ENCODE measurements around the gene SRP72.
"Not testable (repeated sequence)": the region's sequence is repeated elsewhere in the genome, so short reads cannot be mapped to it uniquely, and the experiment has no call there.

The SRP72 gene

GRCh38 chr4:56467284-56468096, at the start of gene SRP72:
Gene SRP72, plus strand, starts transcription at chr4:56467617. Its CDS starts 19 bp downstream, at chr4:56467636.
- peak; percentile 94 for DNase-seq

DNA sequence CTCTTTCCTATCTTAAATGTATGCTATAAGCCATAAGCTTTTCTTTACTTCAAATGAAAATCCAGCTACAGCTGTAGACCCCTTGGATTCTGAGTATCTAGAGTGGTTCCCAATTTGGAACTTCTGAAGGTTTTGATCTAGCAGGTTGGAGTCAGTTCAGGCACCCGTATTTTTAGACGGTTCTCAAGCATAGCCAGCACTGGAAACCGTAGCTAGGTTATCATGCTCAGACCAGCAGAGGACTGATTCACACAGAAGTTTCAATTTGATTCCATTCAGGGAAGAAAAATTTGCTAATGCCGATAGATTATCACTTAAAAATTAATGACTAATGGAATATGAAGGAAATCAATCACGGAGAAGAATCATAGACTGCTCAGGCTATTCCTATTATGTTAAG, 43.2 kb upstream of the SRP72 start:
- no peak for DNase-seq

DNA sequence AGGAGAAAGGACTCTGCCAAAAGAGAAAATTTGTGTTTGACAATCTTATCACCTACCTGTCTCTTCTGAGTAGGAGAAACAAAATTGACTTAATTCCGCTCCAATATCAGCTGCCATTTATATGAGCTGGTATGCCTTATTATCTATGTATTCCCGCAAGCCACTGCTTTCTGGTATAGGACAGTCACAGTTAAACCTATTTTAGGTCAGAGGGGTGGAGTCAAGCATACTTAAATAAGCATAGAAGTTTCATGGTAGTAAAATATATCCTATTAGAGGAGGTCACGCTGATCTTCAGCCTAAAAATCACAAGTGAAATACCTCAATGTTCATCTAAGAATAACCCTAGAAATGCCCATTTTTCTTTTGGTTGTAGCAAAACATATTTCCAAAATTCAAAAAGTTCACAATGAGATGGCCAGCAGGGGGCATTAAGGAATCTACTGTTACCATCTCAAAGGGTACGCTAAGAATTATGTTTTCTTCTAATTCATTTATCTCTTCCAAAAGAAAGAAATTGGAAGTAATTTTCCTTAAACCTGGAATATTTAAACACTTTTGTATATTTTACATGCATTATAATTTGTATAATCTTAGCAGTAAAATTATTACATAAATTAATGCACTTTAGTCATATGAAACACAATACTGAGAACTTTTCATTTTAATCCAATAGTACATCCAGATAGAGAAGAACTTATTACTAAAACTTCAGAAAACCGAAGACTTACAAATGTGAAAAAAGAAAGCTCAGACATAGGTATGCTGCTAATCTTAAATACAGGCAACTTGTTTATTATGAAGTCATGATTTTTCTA, 42.5 kb upstream of the SRP72 start:
- no peak for DNase-seq

- no peak for DNase-seq
These were observed 41.9 kb upstream of the SRP72 start for GRCh38 chr4:56425518-56425917.

GRCh38 chr4:56426273-56426672, 41.1 kb upstream of the SRP72 start:
- DNase-seq, result no peak

GRCh38 chr4:56427179-56427578, 40.2 kb upstream of the SRP72 start:
- DNase-seq, result no peak

GRCh38 chr4:56430203-56430602, 37.2 kb upstream of the SRP72 start:
- DNase-seq, result no peak

GRCh38 chr4:56433280-56433679, 34.1 kb upstream of the SRP72 start:
- DNase-seq, result no peak

DNA sequence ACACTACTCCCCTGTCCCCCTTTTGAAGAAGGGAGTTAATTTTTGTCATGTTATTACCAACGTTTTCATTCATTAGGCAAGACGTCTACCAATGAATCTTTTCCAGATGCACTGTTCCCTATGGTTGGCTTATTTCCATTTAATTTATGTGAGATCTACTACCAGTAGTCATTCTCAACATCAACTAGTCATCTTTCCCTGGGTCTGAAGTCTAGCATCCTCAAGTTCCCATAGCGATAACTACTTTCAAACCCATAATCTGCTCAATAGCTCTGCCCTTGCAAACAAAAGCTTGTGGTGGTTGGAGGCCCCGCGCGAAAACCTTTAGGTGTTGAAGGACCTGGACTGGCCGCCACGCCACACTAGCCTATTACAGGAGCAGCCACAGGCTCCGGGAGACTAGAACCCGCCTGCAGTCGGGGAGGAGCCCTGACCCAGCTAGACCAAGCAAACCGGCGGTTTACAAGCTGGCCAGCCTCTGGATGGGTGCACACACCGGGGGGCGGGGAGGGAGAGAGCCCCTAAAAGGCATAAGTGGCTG, 32.7 kb upstream of the SRP72 start:
- peak; percentile 71 for DNase-seq

- DNase-seq, result peak; percentile 99
These were observed 32.1 kb upstream of the SRP72 start, which contains the start of gene PPAT for GRCh38 chr4:56435140-56435926. Gene PPAT, minus strand, starts transcription at chr4:56435615. Its CDS starts 138 bp downstream, at chr4:56435477.

GRCh38 chr4:56438766-56439165, 28.7 kb upstream of the SRP72 start:
- no peak for DNase-seq

DNA sequence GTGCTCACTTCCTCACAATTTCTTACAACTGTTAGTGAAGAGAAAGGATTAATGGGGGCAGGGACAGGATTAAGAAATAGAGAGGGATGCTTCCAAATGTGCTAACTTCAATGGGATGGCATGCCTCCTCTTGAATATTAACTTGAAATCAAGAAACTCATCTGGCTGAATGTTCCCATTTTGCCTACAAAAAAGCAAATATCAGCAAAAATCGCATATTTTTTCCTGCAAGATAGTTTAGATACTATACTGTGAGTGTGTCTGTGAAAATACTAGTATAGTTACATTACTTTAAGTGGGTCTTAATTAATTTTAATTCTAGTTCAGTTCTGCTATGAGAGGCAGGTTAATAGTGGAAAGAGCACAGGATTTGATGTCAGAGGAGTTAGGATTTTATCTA, 26.4 kb upstream of the SRP72 start:
- DNase-seq, result no peak

DNA sequence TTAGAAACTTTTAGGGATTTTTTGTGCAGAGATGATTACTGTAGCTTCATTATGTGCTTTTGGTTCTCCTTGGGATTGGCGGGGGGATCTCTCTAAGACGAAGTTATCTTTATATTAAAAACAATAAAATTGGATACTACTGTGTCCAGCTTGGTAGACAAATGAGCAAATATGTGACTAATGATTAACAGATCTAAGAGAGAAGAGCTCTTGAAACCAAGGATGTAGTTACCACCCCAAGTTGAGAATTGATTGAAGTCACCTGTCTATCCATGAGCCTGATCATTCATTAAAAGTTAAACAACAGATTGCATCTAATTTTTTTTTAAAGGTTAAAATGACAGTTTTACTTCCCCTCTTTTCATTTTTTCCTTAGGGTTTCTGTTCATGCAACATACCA, 22.7 kb upstream of the SRP72 start:
- no peak for DNase-seq

- DNase-seq, result no peak
These were observed 21.7 kb upstream of the SRP72 start for GRCh38 chr4:56445699-56446098.

DNA sequence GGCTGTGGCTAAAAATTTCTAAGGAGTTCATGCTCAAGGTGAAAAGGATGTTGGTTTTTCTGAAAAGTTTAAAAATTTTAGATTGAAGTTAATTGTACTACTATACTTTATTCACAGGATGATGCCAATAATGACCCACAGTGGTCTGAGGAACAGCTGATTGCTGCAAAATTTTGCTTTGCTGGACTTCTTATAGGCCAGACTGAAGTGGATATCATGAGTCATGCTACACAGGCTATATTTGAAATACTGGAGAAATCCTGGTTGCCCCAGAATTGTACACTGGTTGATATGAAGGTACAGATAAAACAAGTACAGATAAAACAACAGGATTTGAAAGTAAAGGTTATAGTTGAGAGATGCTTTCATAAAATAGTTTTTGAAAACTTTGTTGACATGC, 19.1 kb upstream of the SRP72 start:
- DNase-seq, result no peak

GRCh38 chr4:56449475-56449874, 17.9 kb upstream of the SRP72 start:
- not testable (repeated sequence) for DNase-seq

GRCh38 chr4:56450342-56450741, 17.1 kb upstream of the SRP72 start:
- DNase-seq, result no peak

GRCh38 chr4:56460085-56460484, 7.3 kb upstream of the SRP72 start:
- no peak for DNase-seq

DNA sequence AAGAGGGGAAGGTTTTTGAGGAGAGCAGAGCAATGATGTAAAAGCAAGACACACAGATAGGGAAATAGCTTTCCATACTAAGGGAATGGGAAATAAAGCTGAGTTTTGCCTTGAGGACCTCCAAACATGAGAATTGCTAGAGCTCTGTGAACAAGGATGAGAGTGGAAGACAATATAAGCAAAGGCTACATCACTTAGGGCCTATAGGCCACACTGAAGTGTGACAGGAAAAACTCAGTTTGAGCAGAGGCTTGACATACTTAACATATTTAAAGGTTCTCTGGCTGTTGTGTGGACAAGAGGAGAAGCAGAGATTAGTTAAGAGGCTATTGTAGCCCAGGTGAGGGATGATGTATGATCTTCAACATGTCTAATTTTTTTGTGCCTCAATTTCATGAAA, 5.3 kb upstream of the SRP72 start:
- no peak for DNase-seq

DNA sequence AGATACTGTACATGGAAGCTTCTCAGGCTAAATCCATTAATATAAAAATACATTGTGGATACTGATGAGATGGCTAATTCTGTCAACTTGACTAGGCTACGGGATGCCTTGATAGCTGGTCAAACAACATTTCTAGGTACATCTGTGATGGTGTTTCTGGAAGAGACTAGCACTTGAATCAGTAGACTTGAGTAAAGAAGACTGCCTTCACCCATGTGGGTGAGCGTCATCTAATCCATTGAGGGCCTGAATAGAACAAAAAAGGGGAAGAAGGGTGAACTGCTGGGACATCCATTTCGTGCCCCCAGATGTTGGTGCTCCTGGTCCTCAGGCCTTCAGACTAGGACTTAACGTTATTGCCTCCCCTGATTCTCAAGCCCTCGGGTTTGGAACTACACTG, 3.7 kb upstream of the SRP72 start:
- DNase-seq, result no peak

DNA sequence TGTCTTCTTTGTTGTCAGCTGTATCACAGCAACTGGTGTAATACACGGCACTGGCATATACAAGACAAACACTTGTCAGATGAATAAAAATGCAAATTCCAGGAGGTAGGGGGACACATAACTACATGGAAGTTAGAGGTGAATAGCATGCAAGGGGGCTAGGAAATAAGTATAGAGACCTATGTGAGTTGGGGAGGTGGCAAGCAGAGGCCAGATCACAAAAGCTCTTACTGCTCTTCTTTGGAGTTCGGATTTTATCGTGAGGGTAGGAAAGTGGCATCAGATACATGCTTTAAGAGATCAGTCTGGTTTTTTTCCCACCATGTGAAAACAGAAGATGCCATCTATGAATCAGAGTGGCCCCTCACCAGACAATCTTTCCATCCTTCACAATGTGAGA, 2.8 kb upstream of the SRP72 start:
- DNase-seq, result no peak

GRCh38 chr4:56465599-56466295, 1.7 kb upstream of the SRP72 start:
- DNase-seq, result no peak

Measured in femur (tissue), 1 donor.